HG02571 (cell line): ENCODE data around the gene ATXN7L1.

Experiments used
- ATAC-seq: cut with Tn5 transposase; IDR thresholded peaks from one replicate; pipeline ENCODE4 v1.9.1; 2021; ENCODE audit warnings: mild to moderate bottlenecking, moderate library complexity; ENCODE audit not compliant: unreplicated experiment

ATXN7L1 gene

GRCh38 chr7:105756367-105756766 lies 120.0 kb downstream of the ATXN7L1 start:
- ATAC-seq: no peak

DNA sequence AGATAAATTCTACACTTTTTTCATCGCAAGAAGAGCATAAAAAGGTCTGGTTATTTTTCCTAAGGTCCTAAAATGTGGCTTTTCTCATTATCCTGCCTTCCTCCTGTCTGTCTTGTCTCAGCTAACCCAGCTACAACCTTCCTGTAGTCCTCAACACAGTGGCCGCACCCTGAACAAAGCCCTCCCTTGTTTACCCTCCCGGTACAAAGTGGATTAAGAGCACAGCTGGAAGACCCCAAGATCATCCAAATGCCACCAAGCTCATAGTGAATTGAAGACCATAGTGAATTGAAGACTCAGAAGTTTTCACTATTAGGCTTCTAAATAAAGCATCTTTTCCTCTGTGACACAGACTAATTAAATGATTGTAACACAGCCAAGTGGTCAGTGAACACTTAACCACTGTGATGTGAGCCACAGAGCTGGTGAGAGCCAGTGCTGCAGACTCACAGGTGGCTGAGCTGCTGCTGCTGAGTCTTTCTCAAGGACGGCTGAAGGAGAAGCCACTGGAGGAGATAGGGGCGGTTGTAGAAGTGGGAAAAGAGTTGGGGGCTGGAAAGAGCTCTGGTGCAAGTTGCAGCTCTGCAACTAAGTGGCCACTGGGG lies 123.6 kb downstream of the ATXN7L1 start:
- ATAC-seq: no peak

- no peak for ATAC-seq
Observed at GRCh38 chr7:105751054-105751453, 125.3 kb downstream of the ATXN7L1 start.

- no peak for ATAC-seq
Observed at GRCh38 chr7:105748701-105749100, 127.7 kb downstream of the ATXN7L1 start.

- no peak for ATAC-seq
Observed at GRCh38 chr7:105745681-105746330, 130.6 kb downstream of the ATXN7L1 start.

- ATAC-seq: no peak
Observed at GRCh38 chr7:105744258-105744657, 132.1 kb downstream of the ATXN7L1 start.

DNA sequence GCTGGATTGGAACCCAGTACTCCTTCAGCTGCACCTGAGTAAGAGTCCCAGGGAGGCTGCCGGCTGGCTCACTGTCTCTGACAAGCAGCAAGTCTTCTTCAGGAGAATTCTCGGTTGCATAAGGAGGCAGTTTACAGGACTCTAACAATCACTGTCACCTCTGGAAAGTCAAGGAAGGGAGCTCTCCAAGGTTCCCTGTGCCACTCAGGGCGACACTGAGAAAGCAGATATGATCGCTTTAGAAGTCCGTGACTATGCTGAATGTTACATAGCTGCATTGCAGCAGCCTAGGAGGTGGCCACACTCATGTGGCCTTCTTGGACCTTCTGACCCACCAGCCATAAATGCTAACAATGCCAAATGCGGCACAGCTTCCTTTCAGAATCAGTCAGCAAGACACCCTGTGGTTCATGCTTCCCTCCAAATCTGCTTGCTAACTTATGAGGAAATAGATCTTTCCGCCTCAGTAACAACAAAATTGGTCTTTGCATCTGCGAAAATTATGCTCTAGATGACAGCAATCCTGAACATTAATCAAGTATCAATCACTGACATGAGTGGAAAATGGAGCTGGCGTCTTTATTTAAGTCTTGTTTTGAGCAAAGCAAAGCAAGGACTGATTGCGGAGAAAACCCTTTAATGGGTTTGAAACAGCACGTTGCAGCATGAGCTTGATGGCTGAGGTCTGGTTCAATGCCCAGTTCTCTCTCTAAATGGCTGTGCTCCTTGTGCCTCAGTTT lies 132.9 kb downstream of the ATXN7L1 start:
- no peak for ATAC-seq

GRCh38 chr7:105742787-105743186 lies 133.6 kb downstream of the ATXN7L1 start:
- ATAC-seq: no peak

DNA sequence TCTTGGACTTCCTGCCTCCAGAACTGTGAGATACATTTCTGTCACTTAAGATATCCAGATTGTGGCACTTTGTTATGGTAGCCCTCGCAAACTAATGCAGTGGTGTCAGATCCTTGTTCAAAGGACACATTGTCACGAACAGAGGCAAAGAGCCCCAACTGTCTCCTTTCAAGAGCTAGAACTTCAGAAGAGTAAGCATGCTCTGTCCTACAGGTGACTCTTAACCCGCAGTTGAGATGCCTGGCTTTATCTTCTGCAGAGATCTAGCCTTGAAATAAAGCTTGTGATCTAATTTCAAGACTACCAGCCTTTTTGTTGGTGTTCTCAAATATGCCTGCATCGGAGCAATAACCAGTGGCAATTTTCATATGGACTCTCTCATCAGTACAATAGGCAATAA lies 134.4 kb downstream of the ATXN7L1 start:
- ATAC-seq: no peak

DNA sequence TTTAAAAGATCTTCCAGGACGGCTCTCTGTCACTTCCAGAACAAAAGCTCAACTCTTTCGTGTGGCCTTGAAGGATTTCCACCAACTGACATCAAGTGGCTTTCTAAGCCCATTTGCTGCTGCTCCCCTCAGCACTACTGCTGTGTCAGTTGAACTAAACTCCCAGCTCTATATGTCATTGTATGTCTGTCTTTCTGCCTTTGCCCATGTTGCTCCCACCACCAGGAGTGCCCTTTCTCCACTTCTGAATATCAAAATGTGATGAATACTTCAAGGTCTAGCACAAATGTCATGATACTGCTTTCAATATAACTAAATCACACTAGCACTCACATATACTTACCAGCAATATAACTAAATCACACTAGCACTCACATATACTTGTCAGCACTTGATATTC lies 138.3 kb downstream of the ATXN7L1 start:
- no peak for ATAC-seq

- ATAC-seq: no peak
Observed at GRCh38 chr7:105734233-105734632, 142.2 kb downstream of the ATXN7L1 start.

GRCh38 chr7:105731042-105731441 lies 145.4 kb downstream of the ATXN7L1 start:
- ATAC-seq: no peak

GRCh38 chr7:105728028-105728427 lies 148.4 kb downstream of the ATXN7L1 start:
- ATAC-seq: no peak

GRCh38 chr7:105724688-105725087 lies 151.7 kb downstream of the ATXN7L1 start:
- no peak for ATAC-seq

- ATAC-seq: no peak
Observed at GRCh38 chr7:105723572-105723971, 152.8 kb downstream of the ATXN7L1 start.

DNA sequence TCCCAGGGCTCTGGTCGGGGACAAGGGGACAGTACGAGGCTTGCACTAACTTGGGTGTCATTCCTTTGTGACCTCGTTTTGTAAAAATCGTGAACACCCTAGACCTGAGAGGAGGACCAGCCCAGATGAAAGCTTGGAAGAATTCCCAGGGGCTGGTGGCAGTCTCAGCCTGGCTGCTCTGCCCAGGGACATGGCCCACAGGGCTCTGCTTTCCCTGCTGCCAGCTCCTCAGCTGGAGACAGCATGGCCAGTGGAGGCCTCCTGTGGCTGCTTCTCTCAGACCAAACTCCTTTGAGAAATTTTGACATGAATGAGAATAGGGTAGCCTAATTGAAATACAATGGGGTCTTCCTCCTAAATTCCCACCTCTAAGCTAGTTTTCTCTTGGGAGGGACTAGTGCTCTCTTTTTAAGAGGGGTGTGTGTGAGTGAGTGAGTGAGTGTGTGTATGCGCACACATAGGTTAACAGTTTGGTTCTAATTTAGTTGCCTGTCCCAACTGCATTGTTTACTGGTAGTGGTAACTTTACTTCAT lies 154.8 kb downstream of the ATXN7L1 start:
- ATAC-seq: no peak

DNA sequence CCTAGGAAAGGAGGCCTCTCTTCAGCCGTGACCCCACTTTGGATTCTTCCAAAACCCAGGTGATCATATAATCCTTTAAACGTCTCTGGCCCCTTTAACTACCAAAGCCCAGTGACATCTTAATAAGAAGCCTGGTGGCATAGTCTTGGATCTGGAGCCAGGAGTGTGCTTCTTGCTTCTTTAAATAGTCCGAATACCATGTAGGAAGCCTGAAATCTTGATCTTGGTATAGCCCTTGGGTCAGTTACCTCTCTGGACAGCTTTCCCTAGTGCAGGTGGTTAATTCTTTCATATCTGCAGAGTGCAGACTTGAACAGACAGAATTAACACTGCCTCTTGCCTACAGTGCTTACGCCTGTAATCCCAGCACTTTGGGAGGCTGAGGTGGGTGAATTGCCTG lies 156.5 kb downstream of the ATXN7L1 start:
- no peak for ATAC-seq

- ATAC-seq: no peak
Observed at GRCh38 chr7:105719395-105719794, 157.0 kb downstream of the ATXN7L1 start.

- ATAC-seq: no peak
Observed at GRCh38 chr7:105718511-105718925, 157.9 kb downstream of the ATXN7L1 start.

DNA sequence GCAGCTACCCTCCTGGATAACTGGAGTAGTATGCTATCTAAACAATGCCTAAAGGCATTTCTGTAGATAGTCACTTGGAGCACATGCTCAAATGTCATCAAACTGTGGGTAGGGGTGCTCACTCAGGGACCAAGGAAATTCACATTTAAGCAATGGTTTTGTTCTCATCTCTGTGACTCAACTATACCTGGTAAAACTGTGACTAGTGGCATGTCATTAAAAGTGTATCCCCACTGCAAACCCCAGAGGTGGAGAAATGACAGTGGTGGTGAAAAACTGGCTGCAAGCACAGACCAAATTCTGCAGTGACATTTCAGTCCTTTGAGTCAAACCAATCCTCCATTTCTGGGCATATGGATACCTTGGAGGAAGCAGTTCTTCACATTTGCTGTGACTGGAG lies 160.9 kb downstream of the ATXN7L1 start:
- no peak for ATAC-seq

DNA sequence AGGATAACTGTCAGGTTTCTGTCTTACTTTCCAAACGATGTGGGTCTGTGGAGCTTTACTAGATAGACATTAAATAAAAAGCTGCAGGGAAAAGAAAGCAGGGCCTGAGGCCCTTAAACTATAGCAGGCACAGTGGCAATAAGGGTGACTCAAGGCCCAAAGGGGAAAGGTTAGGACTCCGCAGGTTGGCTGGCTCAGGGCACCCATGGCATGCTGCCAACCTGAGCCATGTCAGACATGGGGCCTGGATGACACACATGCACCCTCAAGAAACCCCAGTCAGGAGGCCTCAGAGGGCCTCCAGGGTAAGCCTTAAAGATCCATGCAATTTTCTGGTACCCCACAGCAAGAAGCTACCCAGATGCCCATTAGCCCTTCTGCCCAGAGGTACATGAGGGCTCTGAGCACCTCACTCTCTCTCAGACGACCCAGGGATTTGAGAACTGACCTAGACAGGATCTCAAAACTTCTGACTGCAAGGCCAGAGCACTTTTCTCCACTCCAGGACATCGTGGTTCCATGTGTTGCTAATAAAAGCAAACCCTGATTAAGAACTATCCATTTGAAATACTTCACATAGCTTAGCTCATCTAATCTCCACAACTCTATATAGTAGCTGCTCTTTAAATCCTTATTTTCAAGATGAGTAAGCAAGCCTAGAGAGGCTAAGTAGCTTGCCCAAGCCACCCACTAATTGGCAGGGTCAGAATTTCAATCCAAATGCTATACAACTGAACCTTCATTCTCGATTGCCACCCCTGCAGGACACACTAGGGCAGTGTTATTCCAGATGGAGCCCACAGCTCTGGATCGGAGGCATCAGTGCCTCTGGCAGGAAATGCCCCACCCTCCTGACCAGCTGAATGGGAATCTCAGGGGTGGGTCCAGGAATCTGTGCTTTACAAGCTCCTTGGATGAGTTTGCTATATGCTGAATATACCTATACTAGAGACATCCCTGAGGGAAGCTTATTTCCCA lies 162.6 kb downstream of the ATXN7L1 start:
- ATAC-seq: no peak
